GM18499 (cell line): ENCODE results near the gene KCNQ5.
"Not testable (repeated sequence)": the region's sequence is repeated elsewhere in the genome, so short reads cannot be mapped to it uniquely, and the experiment has no call there.

Experiments used
- ATAC-seq: cut with Tn5 transposase; IDR thresholded peaks from one replicate; pipeline ENCODE4 v1.9.1; 2021; ENCODE audit warnings: moderate number of reproducible peaks; ENCODE audit not compliant: insufficient read depth, unreplicated experiment

KCNQ5 gene

GRCh38 chr6:72876256-72876655 is 254.4 kb downstream of the KCNQ5 start:
- ATAC-seq = no peak

- no peak for ATAC-seq
Measured at GRCh38 chr6:72886170-72886569, 264.3 kb downstream of the KCNQ5 start.

GRCh38 chr6:72890233-72890632 is 268.4 kb downstream of the KCNQ5 start:
- no peak for ATAC-seq

GRCh38 chr6:72890671-72891070 is 268.8 kb downstream of the KCNQ5 start:
- ATAC-seq = no peak

GRCh38 chr6:72892901-72893300 is 271.0 kb downstream of the KCNQ5 start:
- ATAC-seq = no peak

- no peak for ATAC-seq
Measured at GRCh38 chr6:72894091-72894490, 272.2 kb downstream of the KCNQ5 start.

- ATAC-seq = not testable (repeated sequence)
Measured at GRCh38 chr6:72898313-72898712, 276.4 kb downstream of the KCNQ5 start.

GRCh38 chr6:72905705-72906478 is 284.0 kb downstream of the KCNQ5 start:
- ATAC-seq = no peak

- ATAC-seq = no peak
Measured at GRCh38 chr6:72911463-72912155, 289.7 kb downstream of the KCNQ5 start.

- ATAC-seq = no peak
Measured at GRCh38 chr6:72913797-72914196, 291.9 kb downstream of the KCNQ5 start.

GRCh38 chr6:72916298-72916697 is 294.4 kb downstream of the KCNQ5 start:
- ATAC-seq = no peak

- no peak for ATAC-seq
Measured at GRCh38 chr6:72916906-72917305, 295.0 kb downstream of the KCNQ5 start.

- no peak for ATAC-seq
Measured at GRCh38 chr6:72922401-72922800, 300.5 kb downstream of the KCNQ5 start.

- no peak for ATAC-seq
Measured at GRCh38 chr6:72925136-72925535, 303.3 kb downstream of the KCNQ5 start.

GRCh38 chr6:72930556-72931132 is 308.8 kb downstream of the KCNQ5 start:
- ATAC-seq = no peak

- ATAC-seq = no peak
Measured at GRCh38 chr6:72931325-72931887, 309.5 kb downstream of the KCNQ5 start.

- no peak for ATAC-seq
Measured at GRCh38 chr6:72933233-72933632, 311.4 kb downstream of the KCNQ5 start.

- no peak for ATAC-seq
Measured at GRCh38 chr6:72936766-72937559, 315.1 kb downstream of the KCNQ5 start.

GRCh38 chr6:72938104-72938503 is 316.2 kb downstream of the KCNQ5 start:
- no peak for ATAC-seq

GRCh38 chr6:72939004-72939403 is 317.1 kb downstream of the KCNQ5 start:
- no peak for ATAC-seq
